Measurements from ENCODE around the gene SPINDOC.

GRCh38 chr11:63873311-63873710 is 60.1 kb downstream of the SPINDOC start:
- TF ChIP-seq, protein P1, sequence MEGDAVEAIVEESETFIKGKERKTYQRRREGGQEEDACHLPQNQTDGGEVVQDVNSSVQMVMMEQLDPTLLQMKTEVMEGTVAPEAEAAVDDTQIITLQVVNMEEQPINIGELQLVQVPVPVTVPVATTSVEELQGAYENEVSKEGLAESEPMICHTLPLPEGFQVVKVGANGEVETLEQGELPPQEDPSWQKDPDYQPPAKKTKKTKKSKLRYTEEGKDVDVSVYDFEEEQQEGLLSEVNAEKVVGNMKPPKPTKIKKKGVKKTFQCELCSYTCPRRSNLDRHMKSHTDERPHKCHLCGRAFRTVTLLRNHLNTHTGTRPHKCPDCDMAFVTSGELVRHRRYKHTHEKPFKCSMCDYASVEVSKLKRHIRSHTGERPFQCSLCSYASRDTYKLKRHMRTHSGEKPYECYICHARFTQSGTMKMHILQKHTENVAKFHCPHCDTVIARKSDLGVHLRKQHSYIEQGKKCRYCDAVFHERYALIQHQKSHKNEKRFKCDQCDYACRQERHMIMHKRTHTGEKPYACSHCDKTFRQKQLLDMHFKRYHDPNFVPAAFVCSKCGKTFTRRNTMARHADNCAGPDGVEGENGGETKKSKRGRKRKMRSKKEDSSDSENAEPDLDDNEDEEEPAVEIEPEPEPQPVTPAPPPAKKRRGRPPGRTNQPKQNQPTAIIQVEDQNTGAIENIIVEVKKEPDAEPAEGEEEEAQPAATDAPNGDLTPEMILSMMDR (IDR thresholded peaks at IDR 0.05): no peak
- TF ChIP-seq POLR2AphosphoS5 (IDR thresholded peaks at IDR 0.05): no peak
- no peak for TF ChIP-seq POLR2A (IDR thresholded peaks at IDR 0.05)
